ENCODE measurements around the gene PRDM16. TPM values are rescaled to one million over a fixed set of nuclear protein-coding genes. Genes with fewer than 3 reads are reported as not detected.

The PRDM16 gene
- total RNA-seq, 1 experiment from 2014 or later, result 0.17 TPM

- peaks cover 3 to 10% of the 10 kb centered on the region in 2 experiments; a peak in 3 of 4 replicates for H3K4me1 Mint-ChIP-seq
- H3K18ac ChIP-seq (ENCODE audit: insufficient read length, low read depth, low read length), result no peak overlapping the region
- H3T11ph ChIP-seq (ENCODE audit: low read length), result no peak overlapping the region
- no peak overlapping the region for H2BK120ac ChIP-seq (ENCODE audit: low read depth, low read length, poor library complexity, severe bottlenecking)
- no peak overlapping the region for H2BK20ac ChIP-seq (ENCODE audit: low read depth, low read length, poor library complexity, severe bottlenecking)
- no peaks in the 10 kb centered on the region for H3K36me3 Mint-ChIP-seq (ENCODE audit: insufficient read depth in 1 of 3, low read depth in 3 of 3)
- H2BK5ac ChIP-seq (ENCODE audit: insufficient read length, low read length), result no peak overlapping the region
- H3K79me2 ChIP-seq (ENCODE audit: insufficient read depth, low read length), result no peaks in the 10 kb centered on the region
- no peak overlapping the region for H3K14ac ChIP-seq (ENCODE audit: insufficient read depth, low read length)
- H3K4me2 ChIP-seq (ENCODE audit: insufficient read depth, insufficient read length, low read length), result no peak overlapping the region
- H2BK15ac ChIP-seq (ENCODE audit: low read depth, low read length), result no peak overlapping the region
- no peak overlapping the region for H2AK5ac ChIP-seq (ENCODE audit: insufficient read length, low read length)
- no peak overlapping the region for H4K91ac ChIP-seq (ENCODE audit: insufficient read length, low read depth, low read length)
- no peak overlapping the region for H2AFZ ChIP-seq (ENCODE audit: low read length)
- no peak overlapping the region for H4K8ac ChIP-seq (replicated peaks; ENCODE audit: insufficient read length, low read depth, low read length)
- no peak overlapping the region for H3K27ac Mint-ChIP-seq
- H3K9me3 ChIP-seq (ENCODE audit: control insufficient read depth, low read depth, low read length), result no peaks in the 10 kb centered on the region
- H3K56ac ChIP-seq (ENCODE audit: insufficient read length, low read depth, low read length), result no peak overlapping the region
- no peak overlapping the region for H3K23ac ChIP-seq (ENCODE audit: insufficient read length, low read depth, low read length)
- H3K27me3 Mint-ChIP-seq (ENCODE audit: low read depth), result no peaks in the 10 kb centered on the region; the same call in 1 of the 2 replicates
- no peaks in the 10 kb centered on the region for H3K79me1 ChIP-seq (ENCODE audit: insufficient read depth, low read depth, low read length, poor library complexity, severe bottlenecking)
- H3K4ac ChIP-seq (ENCODE audit: low read depth, low read length), result no peak overlapping the region
- H3K4me1 ChIP-seq (ENCODE audit: insufficient read depth, low read length), result no peaks in the 10 kb centered on the region
- DNase-seq, result no peak
- no peaks in the 10 kb centered on the region for H3K23me2 ChIP-seq (ENCODE audit: insufficient read length, low read depth, low read length, poor library complexity, severe bottlenecking)
- no peak overlapping the region for H3K4me3 Mint-ChIP-seq
- no peaks in the 10 kb centered on the region for H4K20me1 ChIP-seq (ENCODE audit: control insufficient read depth, insufficient read depth, insufficient read length)
- TF ChIP-seq CTCF (conservative IDR thresholded peaks at IDR 0.05), result no peak
- no peak overlapping the region for H4K5ac ChIP-seq (ENCODE audit: insufficient read length, low read depth, low read length)
- H3K27ac ChIP-seq (ENCODE audit: insufficient read length, low read depth, low read length), result no peak overlapping the region
- no peaks in the 10 kb centered on the region for H3K9me3 Mint-ChIP-seq
- no peak overlapping the region for H3K9ac ChIP-seq (ENCODE audit: extremely low read depth, insufficient read length, low read length)
- WGBS (ENCODE audit: extremely low coverage, insufficient read length, low lambda C conversion rate), result no CpG with 5 or more reads among the region's 17 CpGs
- H3K27me3 ChIP-seq (ENCODE audit: insufficient read depth, low read length), result no peaks in the 10 kb centered on the region
- H2BK12ac ChIP-seq (ENCODE audit: insufficient read length, low read depth, low read length), result no peak overlapping the region
Observed at GRCh38 chr1:3322450-3323020, 253.5 kb downstream of the PRDM16 start.

Measured in H9 (cell line).